Measurements from ENCODE around the gene DDX25. TPM values are rescaled to one million over a fixed set of nuclear protein-coding genes. Genes with fewer than 3 reads are reported as not detected.

The DDX25 gene
- total and polyA plus RNA-seq, 2 of the 8 experiments (the other 6 are each of a cell fraction or from before 2014, with no cell fraction given) = 17.6 to 17.9 TPM

GRCh38 chr11:125959511-125959910 is 55.2 kb downstream of the DDX25 start:
- H2BK120ac ChIP-seq (replicated peaks; ENCODE audit: low read depth, low read length) = no peak overlapping the region
- no peak overlapping the region for H3K56ac ChIP-seq (replicated peaks; ENCODE audit: insufficient read length, low read depth, low read length)
- H3K79me2 ChIP-seq (ENCODE audit: control insufficient read depth in 1 of 2, insufficient read depth in 2 of 2, low read length in 2 of 2) = no peaks in the 10 kb centered on the region
- H3K27ac ChIP-seq (ENCODE audit: low read depth, low read length) = no peak overlapping the region
- H3K79me1 ChIP-seq (ENCODE audit: low read depth, low read length) = no peaks in the 10 kb centered on the region; the same call in 1 of the 2 replicates
- no peak overlapping the region for H3K4ac ChIP-seq (replicated peaks; ENCODE audit: insufficient read length, low read depth, low read length)
- no peak overlapping the region for H4K5ac ChIP-seq (ENCODE audit: insufficient read length, low read depth, low read length)
- no peak overlapping the region for H3K18ac ChIP-seq (ENCODE audit: extremely low read depth, low read length)
- no peak overlapping the region for H3K23ac ChIP-seq (ENCODE audit: insufficient read length)
- no peak overlapping the region for H3K9ac ChIP-seq (replicated peaks in 1 of 4; ENCODE audit: extremely low read depth in 1 of 4, low read depth in 3 of 4, low read length in 3 of 4)
- ChIA-PET CTCF (ENCODE audit: partially characterized antibody) (interaction anchor here (1.2 to 9.1 kb wide), 2 partner anchors 16 to 34 kb away, joined by 4 to 65 read pairs; partner anchors contain the start of gene VSIG10L2), POLR2A (ENCODE audit: partially characterized antibody) (interaction anchor here (0.5 to 1.7 kb wide), 3 partner anchors 9 to 160 kb away, joined by 3 to 5 read pairs (median 3); no protein-coding TSS in a partner anchor)
- H2BK20ac ChIP-seq (ENCODE audit: low read length) = no peak overlapping the region
- TF ChIP-seq CTCF (IDR thresholded peaks at IDR 0.05; ENCODE audit: control extremely low read depth in 1 of 3, insufficient read depth in 1 of 3, low read depth in 1 of 3, low read length in 3 of 3) (no peak), JUN (IDR thresholded peaks at IDR 0.05; ENCODE audit: low read depth, low read length) (no peak), ZNF274 (IDR thresholded peaks at IDR 0.05; ENCODE audit: borderline replicate concordance, extremely low read depth, low read length) (no peak), EZH2 (IDR thresholded peaks at IDR 0.05; ENCODE audit: low read depth, low read length, severe bottlenecking) (no peak), CHD1 (IDR thresholded peaks at IDR 0.05; ENCODE audit: low read depth, low read length) (no peak), USF2 (IDR thresholded peaks at IDR 0.05; ENCODE audit: low read length) (no peak), BRCA1 (IDR thresholded peaks at IDR 0.05; ENCODE audit: low read depth, low read length) (no peak), GTF2F1 (IDR thresholded peaks at IDR 0.05; ENCODE audit: borderline replicate concordance, low read depth, low read length) (no peak), TEAD4 (IDR thresholded peaks at IDR 0.05; ENCODE audit: low read depth, low read length) (no peak), EP300 (IDR thresholded peaks at IDR 0.05; ENCODE audit: borderline replicate concordance in 1 of 2, low read depth in 2 of 2, low read length in 2 of 2) (no peak)
- FAIRE-seq (no peak), DNase-seq (ENCODE audit: low read depth in 1 of 2, low spot score in 2 of 2) (no peak)
- peaks cover 0 to 19% (median 4%) of the 10 kb centered on the region in 4 experiments; a peak in 5 of 8 replicates for H3K36me3 ChIP-seq (ENCODE audit: control insufficient read depth in 2 of 4, insufficient read depth in 4 of 4, low read length in 3 of 4)
- no peak overlapping the region for H3K14ac ChIP-seq (ENCODE audit: insufficient read length)
- no peak overlapping the region for H4K8ac ChIP-seq (ENCODE audit: extremely low read depth, insufficient read depth, low read length)
- no peak overlapping the region for H2AFZ ChIP-seq (ENCODE audit: low read length)
- H3K23me2 ChIP-seq (ENCODE audit: low read depth, low read length) = no peaks in the 10 kb centered on the region
- H2BK5ac ChIP-seq (ENCODE audit: low read depth, low read length) = no peak overlapping the region
- no peak overlapping the region for H3K4me3 ChIP-seq (ENCODE audit: extremely low read depth in 1 of 4, insufficient read depth in 2 of 4, low read depth in 3 of 4, low read length in 4 of 4)
- H2BK15ac ChIP-seq (ENCODE audit: low read length) = no peak overlapping the region
- WGBS, 2 experiments (ENCODE audit: extremely low coverage in 1 of 2, insufficient coverage in 1 of 2, insufficient read length in 1 of 2, insufficient replicate concordance in 2 of 2, low coverage in 1 of 2, low lambda C conversion rate in 2 of 2, missing lambda C conversion rate in 1 of 2) = 89% methylated on average over 6 of the region's 6 CpGs; no CpG with 5 or more reads in 1 of the 2 experiments
- no peak overlapping the region for H2AK5ac ChIP-seq (ENCODE audit: low read depth, low read length)
- no peaks in the 10 kb centered on the region for H3K27me3 ChIP-seq (replicated peaks in 1 of 4; ENCODE audit: control insufficient read depth in 3 of 4, extremely low read depth in 1 of 4, insufficient read depth in 3 of 4, low read length in 3 of 4)
- H3K9me3 ChIP-seq (ENCODE audit: insufficient read depth in 2 of 2, low read depth in 1 of 2, low read length in 1 of 2) = 0 out of 4 replicates have a peak, but pooled peaks cover 0 to 3% of the 10 kb centered on the region in 2 experiments
- no peaks in the 10 kb centered on the region for H4K20me1 ChIP-seq (replicated peaks in 1 of 2; ENCODE audit: control insufficient read depth in 1 of 2, insufficient read depth in 2 of 2, low read length in 2 of 2)
- no peak overlapping the region for H4K91ac ChIP-seq (replicated peaks; ENCODE audit: insufficient read length, low read length)
- H3K4me1 ChIP-seq (replicated peaks in 1 of 4; ENCODE audit: control insufficient read depth in 3 of 4, insufficient read depth in 4 of 4, low read length in 3 of 4) = no peaks in the 10 kb centered on the region
- H2BK12ac ChIP-seq (ENCODE audit: low read depth, low read length) = no peak overlapping the region
- no peak overlapping the region for H3K4me2 ChIP-seq (ENCODE audit: insufficient read depth in 1 of 2, low read depth in 2 of 2, low read length in 2 of 2)
